A204.1 (cell line): ENCODE measurements around the gene C1R.

Experiments
- FAIRE-seq: peaks from 2 replicates; lab custom pipeline; 2012; peaks lifted over from hg19 to GRCh38; lab: Jason Lieb, UNC

The C1R gene

GRCh38 chr12:7092229-7092985 lies at the start of gene C1R:
TSS of gene C1R (minus strand) at chr12:7092445. CDS start at chr12:7092388, 57 bp downstream.
- peak; percentile 93 for FAIRE-seq

DNA sequence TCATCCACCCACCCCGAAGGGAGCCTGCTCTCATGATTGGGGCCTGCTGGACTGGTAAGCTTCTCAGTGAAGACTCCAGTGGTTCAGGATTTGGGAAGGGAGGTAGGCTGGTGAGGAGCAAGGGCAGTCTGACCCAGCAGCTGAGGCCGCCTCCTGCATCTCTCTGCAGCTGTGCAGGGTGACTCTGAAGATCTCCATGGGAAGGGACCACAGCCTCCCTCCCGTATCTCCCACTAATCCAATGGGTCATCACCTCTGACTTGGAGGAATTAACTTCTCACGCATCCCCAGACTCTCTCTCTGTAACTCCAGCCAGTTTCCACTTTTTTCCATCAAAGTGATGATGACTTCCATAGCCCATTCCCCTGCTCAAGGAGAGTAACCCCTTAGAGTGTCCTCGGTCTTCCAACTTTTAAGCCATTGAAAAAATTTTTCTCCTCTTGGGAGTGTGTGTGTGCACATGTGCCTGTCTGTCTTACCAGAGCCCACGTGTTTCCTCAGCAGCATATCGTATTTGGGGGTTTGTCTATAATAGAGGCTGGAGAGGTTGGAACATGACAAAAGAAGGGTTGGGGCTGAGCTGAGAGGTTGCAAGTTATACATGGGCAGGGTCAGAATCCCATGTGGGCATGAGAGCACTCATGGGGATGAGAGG lies 49.2 kb upstream of the C1R start:
- FAIRE-seq: no peak

DNA sequence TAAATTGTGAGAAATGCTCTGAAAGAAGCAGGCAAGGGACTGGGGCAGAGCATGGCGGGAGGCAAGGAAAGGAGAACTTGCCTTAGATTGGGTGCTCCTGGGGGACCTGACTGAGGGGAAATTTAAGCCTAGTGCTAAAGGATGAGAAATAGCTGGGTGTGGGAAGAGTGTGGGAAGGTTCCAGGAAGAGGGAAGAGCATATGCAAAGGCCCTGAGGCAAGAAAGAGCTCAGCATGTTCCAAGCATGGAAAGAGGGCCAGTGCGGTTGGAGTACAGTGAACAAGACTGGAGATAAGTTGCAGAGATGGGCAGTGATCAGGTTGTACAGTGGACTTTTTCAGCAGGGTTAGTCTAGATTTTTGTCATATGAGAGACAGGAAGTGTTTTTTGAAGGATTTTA lies 47.0 kb upstream of the C1R start:
- no peak for FAIRE-seq

DNA sequence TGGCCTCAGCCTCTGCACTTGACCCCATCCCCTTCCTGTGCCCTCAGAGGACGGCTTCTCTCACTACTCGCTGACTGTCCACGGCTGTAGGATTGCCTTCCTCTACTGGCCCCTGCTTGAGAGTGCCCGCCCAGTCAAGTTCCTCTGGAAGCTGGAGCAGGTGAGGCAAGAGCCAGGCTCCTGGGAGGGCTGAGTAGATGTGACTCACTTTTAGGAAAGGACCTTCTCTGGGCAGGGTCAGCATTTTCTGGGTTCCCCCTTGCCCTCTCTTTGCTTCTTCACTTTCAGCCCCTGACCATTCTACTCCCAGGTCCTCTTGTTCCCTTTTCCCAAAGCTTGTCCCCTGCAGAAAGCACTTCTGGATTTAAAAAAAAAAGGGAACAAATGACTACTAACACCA lies 45.7 kb upstream of the C1R start:
- FAIRE-seq: no peak

DNA sequence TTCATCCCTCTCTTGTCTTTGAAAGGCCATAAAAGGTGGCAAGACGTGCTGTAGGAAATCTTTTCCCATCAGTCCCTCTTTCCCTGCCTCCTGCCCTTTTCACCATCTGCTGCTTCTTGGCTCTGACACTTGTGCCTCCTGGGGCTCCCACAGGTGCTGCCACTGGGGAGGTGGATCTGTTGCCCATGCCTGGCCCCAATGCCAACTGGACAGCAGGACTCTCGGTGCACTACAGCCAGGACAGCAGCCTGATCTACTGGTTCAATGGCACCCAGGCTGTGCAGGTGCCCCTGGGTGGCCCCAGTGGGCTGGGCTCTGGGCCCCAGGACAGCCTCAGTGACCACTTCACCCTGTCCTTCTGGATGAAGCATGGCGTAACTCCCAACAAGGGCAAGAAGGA lies 44.4 kb upstream of the C1R start:
- no peak for FAIRE-seq

DNA sequence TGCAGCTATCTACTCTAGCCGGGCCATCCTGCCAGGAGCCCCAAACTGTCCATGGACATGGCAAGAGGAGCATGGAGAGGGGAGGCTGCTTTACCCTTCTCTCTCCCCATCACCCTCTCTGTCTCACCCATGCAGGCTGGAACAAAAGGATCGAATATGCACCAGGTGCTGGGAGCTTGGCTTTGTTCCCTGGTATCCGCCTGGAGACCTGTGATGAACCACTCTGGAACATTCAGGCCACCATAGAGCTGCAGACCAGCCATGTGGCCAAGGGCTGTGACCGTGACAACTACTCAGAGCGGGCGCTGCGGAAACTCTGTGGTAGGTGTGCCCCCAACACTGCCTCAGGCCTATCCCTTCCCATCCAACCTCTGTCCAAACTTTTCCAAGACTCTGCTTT lies 43.8 kb upstream of the C1R start:
- FAIRE-seq: no peak

GRCh38 chr12:7134396-7135166 lies 42.3 kb upstream of the C1R start:
- no peak for FAIRE-seq

- FAIRE-seq: no peak
Measured at GRCh38 chr12:7131502-7131866, 39.2 kb upstream of the C1R start.

GRCh38 chr12:7130701-7131501 lies 38.7 kb upstream of the C1R start:
- no peak for FAIRE-seq

- no peak for FAIRE-seq
Measured at GRCh38 chr12:7129872-7130691, 37.8 kb upstream of the C1R start, which contains the start of gene CLSTN3. TSS of gene CLSTN3 (plus strand) at chr12:7130371. CDS start at chr12:7130649, 278 bp downstream.

DNA sequence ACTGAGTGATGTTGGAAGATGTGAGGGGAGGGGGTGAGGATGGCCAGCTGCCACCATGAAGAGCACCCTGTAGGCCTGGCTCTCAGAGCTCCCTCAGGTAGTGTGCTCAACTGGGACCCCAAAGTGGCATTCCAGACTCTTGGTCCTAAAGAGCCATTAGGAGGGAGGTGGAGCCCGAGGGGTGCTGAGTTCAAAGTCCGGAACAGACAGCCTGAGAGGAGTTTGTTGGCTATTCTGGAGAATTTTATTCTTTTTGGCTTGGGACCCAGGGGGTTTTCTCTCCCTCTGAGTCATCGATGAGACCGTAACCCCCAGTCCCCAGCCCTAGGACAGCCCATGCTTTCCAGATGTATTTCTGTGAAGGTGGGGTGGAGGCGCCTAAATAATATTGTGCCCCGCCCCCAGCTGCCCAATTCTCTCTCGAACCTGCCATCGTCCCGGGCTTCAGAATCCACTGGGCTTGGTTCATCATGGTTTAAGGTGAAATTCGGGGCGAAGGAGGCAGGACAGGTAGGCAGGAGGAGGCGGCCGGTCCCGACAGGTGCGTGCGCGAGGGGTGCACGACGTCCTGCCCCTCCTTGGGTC lies 37.1 kb upstream of the C1R start:
- no peak for FAIRE-seq

DNA sequence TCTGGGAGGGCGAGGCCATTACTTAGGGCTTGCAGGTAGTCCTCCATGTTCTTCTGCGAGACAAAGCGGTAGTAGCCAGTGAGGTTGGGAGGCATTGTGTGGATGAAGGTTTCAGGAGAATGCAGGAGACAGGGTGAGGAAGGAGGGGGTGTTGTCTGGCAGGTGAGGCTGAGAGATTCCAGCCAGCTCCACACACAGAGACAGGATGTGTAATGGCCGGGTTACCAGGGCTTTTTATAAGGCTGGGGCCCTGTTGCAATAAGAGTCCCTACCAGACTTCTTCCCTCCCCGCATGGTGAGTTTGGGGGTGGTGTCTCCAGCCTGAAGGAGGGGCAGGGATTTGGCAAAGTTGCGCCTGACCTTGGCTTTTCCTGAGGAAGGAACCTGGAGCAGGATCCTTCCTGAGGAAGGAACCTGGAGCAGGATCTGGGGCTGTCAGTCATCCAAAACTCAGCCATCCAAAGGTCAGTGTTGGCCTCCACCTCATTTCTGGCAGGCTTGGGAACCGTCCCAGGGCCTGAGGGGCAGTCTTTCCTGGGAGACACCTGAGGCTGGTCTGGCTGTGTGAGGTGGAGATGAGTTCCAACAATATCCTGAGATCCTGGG lies 36.5 kb upstream of the C1R start, which contains the start of gene RBP5:
Gene RBP5 (minus strand): TSS at position 209 of the 606 bp plus-strand sequence. CDS start 114 bp downstream, at position 95.
- no peak for FAIRE-seq

- no peak for FAIRE-seq
Measured at GRCh38 chr12:7127916-7128626, 35.8 kb upstream of the C1R start.

- no peak for FAIRE-seq
Measured at GRCh38 chr12:7125632-7126227, 33.5 kb upstream of the C1R start.

DNA sequence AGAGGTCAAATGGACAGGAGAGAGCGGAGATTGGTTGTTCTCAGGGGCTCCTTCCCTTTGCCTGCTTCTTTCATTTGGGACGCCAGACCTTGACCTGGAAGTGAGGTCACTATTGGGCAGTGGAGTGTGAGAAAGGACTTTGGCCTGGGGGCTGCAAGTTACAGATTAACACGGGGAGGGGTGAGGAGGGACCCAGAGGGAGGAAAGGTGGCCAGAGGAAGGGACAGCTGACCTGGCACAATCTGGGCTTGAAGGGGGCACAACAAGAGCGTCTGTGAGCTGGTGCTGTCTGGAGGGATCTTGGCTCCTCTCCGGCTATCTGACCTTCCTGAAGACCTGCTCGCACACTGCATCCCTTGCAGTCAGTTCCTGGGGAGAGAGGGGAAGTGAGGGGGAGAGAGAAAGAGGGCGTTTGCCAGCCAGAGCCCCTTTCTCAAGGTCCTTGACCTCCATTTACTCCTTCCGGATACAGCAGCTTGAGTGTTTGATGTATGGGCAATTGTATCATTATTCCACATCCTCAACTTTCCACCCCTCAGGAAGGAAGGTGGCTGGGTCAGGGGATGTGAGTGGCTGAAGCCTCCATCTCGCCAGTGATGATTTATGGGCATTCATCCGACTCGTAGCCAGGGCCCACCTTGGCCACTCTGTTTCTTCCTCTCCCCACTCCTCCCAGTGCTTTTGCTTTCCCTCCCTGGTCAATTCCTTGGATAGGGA lies 31.7 kb upstream of the C1R start:
- FAIRE-seq: no peak

GRCh38 chr12:7122811-7123769 lies 30.8 kb upstream of the C1R start:
- FAIRE-seq: no peak

DNA sequence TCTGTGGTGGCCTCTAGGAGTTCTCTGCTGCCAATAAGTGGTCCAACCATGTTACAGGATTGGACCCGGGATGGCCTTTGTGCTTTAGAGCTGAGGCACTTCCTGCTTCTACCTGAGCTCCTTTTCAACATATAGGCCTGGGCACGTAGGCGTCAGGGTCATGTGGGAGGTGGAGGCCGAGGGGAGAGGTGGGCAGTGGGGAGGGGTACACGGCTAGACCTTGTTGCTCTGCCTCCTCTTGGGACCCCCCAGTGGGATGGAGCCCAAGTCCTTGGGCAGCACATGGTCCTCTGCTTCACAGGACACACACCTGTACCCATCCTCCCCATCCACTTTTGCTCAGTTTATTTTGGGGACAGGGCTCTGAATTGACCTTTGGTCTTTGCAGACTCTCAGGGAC lies 29.1 kb upstream of the C1R start:
- no peak for FAIRE-seq

- no peak for FAIRE-seq
Measured at GRCh38 chr12:7120166-7120565, 27.9 kb upstream of the C1R start.
